Activated T-helper 17 cell treated with anti-CD3 and anti-CD28 coated beads, Interleukin-2, amount 50 U/mL, for 72 hours (primary cell): ENCODE data around the gene TTPAL. TPM values are rescaled to one million over a fixed set of nuclear protein-coding genes. Genes with fewer than 3 reads are reported as not detected.

Experiments used
- ATAC-seq: fragments of 150-1000 bp; cut with Tn5 transposase; replicated peaks from 2 replicates; pipeline ENCODE4 v1.10.0; 2021; ENCODE audit warnings: mild to moderate bottlenecking, moderate library complexity
- H3K27ac Mint-ChIP-seq: one replicate; pipeline ENCODE4 v1.8.0; 2022; ENCODE audit warnings: mixed read lengths
- H3K27me3 Mint-ChIP-seq: one replicate; pipeline ENCODE4 v1.8.0; 2022; ENCODE audit warnings: mixed read lengths
- H3K36me3 Mint-ChIP-seq: one replicate; pipeline ENCODE4 v1.8.0; 2022; ENCODE audit warnings: low read depth, mild to moderate bottlenecking, mixed read lengths
- H3K4me1 Mint-ChIP-seq: one replicate; pipeline ENCODE4 v1.8.0; 2022; ENCODE audit warnings: mixed read lengths
- H3K4me3 Mint-ChIP-seq: one replicate; pipeline ENCODE4 v1.8.0; 2022; ENCODE audit warnings: mild to moderate bottlenecking, mixed read lengths
- H3K9me3 Mint-ChIP-seq: one replicate; pipeline ENCODE4 v1.8.0; 2022; ENCODE audit warnings: mixed read lengths
- total RNA-seq, 2 donors: library from RNA; stranded (reverse); gene quantifications; one replicate each; pipeline ENCODE4 v1.2.3, GENCODE V29; 2022

TTPAL gene
- total RNA-seq, 2 donors from 2014 or later = 15.5 to 23.0 TPM

DNA sequence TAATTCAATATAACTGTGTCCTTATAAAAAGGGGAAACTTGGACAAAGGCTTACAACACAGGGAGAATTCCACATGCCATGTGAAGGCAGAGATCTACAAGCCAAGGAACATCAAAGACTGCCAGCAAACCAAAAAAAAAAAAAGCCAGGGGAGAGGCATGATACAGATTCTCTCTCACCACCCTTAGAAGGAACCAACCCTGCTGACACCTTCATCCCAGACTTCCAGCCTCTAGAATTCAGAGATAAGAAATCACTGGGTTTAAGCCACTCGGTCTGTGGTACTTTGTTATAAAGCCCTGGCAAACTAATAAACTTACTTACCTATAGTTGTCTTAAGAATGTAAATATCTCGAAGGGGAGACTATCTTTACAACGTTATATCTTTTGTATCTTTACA, 41.8 kb downstream of the TTPAL start:
- peak overlapping the region; percentile 55 for H3K27ac Mint-ChIP-seq

DNA sequence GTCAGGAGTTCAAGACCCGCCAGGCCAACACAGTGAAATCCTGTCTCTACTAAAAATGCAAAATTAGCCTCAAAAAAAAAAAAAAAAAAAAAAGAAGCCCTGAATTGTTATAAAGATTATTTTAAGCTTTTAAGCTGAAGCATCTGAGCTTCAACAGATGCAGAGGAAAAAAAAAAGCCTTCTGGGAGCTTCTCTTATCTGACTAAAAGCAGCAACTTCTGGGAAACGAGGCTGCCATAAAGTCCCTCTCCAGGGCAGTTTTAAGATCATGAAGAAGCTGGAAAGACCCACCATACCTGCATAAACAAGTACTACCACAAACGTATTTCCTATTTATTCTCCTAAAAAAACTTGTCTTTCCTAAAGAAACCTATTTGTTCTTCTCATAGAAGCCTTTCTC, 42.6 kb downstream of the TTPAL start:
- H3K27ac Mint-ChIP-seq = peak overlapping the region; percentile 80
- H3K4me1 Mint-ChIP-seq = peaks cover 35% of the 10 kb centered on the region
- no peaks in the 10 kb centered on the region for H3K27me3 Mint-ChIP-seq
- no peak for ATAC-seq
- peaks cover 38% of the 10 kb centered on the region for H3K36me3 Mint-ChIP-seq
- no peaks in the 10 kb centered on the region for H3K9me3 Mint-ChIP-seq
- H3K4me3 Mint-ChIP-seq = peak overlapping the region; percentile 82

More for the DNA sequence above, 41.8 kb downstream of the TTPAL start:
- H3K4me1 Mint-ChIP-seq = peaks cover 34% of the 10 kb centered on the region
- no peaks in the 10 kb centered on the region for H3K27me3 Mint-ChIP-seq
- no peak for ATAC-seq
- H3K9me3 Mint-ChIP-seq = no peaks in the 10 kb centered on the region
- H3K36me3 Mint-ChIP-seq = peaks cover 46% of the 10 kb centered on the region
- H3K4me3 Mint-ChIP-seq = peak overlapping the region; percentile 37

DNA sequence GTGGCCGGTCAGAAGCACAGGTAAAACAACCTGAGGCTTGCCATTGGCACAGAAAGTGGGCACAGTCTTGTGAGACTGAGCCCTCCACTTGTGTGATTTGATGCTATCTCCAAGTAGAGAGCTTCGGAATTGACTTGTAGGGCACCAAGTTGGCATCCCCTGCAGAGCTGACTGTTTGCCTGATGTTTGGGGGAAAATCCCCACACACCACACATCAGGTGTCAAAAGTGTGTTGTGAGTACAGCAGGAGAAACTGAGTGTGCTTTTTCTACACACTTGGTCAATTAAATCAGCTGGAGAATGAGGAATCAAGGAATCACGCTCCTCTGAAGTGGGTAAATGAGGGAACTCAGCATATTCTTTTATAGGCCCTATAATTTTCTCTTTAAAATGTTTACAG, 45.2 kb downstream of the TTPAL start:
- no peaks in the 10 kb centered on the region for H3K9me3 Mint-ChIP-seq
- no peaks in the 10 kb centered on the region for H3K27me3 Mint-ChIP-seq
- peaks cover 22% of the 10 kb centered on the region for H3K36me3 Mint-ChIP-seq
- H3K27ac Mint-ChIP-seq = peak overlapping the region; percentile 80
- ATAC-seq = no peak
- peak overlapping the region; percentile 82 for H3K4me3 Mint-ChIP-seq
- H3K4me1 Mint-ChIP-seq = peaks cover 35% of the 10 kb centered on the region

DNA sequence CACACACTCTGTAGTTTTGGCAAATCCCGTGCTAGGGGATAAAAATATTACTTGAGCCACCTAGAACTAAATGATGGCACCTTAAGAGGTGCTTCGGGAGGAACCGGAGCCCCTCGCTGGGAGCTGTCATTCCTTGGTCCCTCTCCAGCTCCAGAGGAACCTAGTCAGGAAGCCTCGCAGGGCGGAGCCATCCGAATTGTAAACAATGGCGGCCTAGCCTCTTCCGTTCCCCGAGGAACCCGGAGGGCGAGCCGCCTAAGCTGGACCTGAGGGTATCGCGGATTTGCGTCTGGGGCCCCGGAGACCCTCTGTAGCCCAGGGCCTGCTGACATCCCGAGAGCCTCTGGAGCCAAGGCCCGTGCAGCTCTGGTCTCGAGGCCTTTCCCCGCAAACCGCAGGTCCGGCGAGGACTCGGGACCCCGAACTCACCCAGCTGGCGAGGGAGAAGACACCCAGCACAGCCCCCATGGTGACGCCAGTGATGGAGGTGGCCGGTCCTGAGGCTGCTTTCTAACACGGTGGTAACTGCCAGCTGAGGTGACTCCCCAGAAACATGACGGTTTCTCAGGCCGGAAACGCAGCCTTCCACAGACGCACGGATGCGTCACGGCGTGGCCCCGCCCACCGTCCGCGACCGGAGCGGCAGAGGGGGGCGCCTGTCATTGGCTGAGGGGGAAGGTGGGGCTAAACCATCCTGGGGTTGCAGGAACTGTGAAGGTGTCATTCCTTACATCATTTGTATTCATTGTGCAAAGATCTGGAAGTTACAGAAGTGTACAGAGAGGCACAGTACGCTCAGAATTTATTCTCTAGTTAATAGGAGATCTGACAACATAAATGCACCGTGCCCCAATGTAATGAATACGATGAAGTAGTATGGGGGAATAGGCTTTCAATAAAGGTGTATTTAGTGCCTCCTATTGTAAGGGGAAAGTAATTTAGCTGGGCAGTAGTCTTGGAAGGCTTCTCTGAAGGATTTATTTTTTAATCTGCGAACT, 46.1 kb downstream of the TTPAL start, which contains the start of gene SERINC3:
TSS of gene SERINC3 (minus strand) at position 587 of the 998 bp plus-strand sequence. CDS start at position 468, 119 bp downstream.
- H3K36me3 Mint-ChIP-seq = peaks cover 22% of the 10 kb centered on the region
- H3K4me3 Mint-ChIP-seq = peak within 1 kb of the TSS; percentile 82
- H3K27me3 Mint-ChIP-seq = no peaks in the 10 kb centered on the region
- ATAC-seq = peak; percentile 99
- peaks cover 34% of the 10 kb centered on the region for H3K4me1 Mint-ChIP-seq
- no peaks in the 10 kb centered on the region for H3K9me3 Mint-ChIP-seq
- peak within 1 kb of the TSS; percentile 80 for H3K27ac Mint-ChIP-seq

DNA sequence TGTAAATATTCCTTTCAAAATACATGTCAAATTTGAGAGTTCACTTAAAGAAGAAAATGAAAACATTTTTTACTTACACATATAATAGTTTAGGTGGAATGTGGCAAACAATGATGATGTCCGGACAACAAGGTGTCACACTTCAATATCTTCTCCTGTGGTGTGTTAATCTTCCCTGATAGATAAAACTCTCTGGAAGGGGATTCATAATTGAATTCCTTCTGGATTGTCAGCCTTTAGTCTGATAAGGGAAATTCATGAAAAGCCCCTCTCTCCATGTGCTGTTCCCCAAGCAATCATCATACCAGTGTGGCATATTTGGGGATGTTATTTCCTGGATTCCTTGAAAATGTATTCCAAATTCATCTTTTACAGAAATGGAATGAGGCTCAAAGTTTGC, 47.2 kb downstream of the TTPAL start:
- Mint-ChIP-seq H3K9me3 (no peaks in the 10 kb centered on the region), H3K4me3 (peak overlapping the region; percentile 82), H3K27me3 (no peaks in the 10 kb centered on the region), H3K27ac (peak overlapping the region; percentile 80), H3K36me3 (peaks cover 16% of the 10 kb centered on the region), H3K4me1 (peaks cover 23% of the 10 kb centered on the region)
- ATAC-seq = no peak

DNA sequence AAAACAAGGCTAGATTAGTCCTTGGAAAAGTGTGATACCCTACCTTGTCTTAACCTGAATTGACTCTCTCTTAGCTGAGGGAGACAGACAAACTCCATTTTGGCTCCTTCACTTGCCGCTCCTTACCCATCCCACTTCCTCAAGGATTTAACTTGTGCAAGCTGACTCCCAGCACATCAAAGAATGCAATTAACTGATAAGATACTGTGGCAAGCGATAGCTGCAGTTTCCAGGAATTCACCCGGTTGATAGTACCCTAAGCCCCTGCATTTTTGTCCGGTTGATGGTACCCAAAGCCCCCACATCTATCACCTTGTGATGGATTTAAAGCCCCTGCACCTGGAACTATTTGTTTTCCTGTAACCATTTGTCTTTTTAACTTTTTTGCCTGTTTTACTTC, 48.1 kb downstream of the TTPAL start:
- H3K27me3 Mint-ChIP-seq = no peaks in the 10 kb centered on the region
- H3K4me3 Mint-ChIP-seq = no peak overlapping the region
- H3K36me3 Mint-ChIP-seq = peaks cover 13% of the 10 kb centered on the region
- no peak for ATAC-seq
- no peaks in the 10 kb centered on the region for H3K9me3 Mint-ChIP-seq
- peaks cover 20% of the 10 kb centered on the region for H3K4me1 Mint-ChIP-seq
- H3K27ac Mint-ChIP-seq = peak overlapping the region; percentile 80

DNA sequence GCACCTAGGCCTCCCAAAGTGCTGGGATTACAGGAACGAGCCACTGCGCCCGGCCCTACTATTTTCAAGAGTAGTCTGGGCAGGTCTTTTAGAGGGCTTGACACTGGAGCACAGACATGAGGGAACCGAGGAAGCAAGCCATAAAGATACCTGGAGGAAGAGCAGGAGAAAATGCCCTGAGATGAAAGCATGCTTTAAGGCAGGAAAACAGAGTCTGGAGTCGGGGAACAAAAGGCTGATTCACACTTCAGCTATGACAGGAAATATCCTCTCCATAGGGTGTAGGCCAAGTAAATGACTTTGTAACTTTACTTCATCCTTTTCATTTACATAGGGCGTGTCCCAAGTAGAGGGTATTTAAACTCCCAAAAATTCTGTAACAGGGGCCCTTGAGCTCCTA, 50.5 kb downstream of the TTPAL start:
- Mint-ChIP-seq H3K4me1 (peaks cover 10% of the 10 kb centered on the region), H3K27ac (no peak overlapping the region), H3K4me3 (no peak overlapping the region), H3K27me3 (no peaks in the 10 kb centered on the region), H3K9me3 (no peaks in the 10 kb centered on the region), H3K36me3 (no peaks in the 10 kb centered on the region)
- ATAC-seq = no peak

DNA sequence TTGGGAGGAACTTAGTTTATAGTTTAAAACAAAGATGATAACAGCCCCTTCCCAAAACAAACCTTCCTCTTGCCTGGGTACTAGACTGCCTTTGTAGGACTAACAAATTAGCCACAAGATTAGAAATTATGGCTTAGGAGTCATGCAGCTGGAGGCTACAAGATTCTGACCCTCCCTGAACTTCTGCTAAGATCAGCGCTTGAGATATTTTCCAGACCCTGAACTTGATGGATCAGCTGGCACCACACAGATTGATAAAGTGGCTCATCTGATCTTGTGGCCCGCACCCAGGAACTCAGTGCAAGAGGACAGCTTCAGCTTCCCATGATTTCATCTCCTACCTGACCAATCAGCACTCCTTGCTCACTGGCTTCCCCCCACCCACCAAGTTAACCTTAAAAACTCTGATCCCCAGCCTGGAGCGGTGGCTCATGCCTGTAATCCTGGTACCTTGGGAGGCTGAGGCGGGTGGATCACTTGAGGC, 52.1 kb downstream of the TTPAL start:
- no peak overlapping the region for H3K27ac Mint-ChIP-seq
- peaks cover 3% of the 10 kb centered on the region for H3K4me1 Mint-ChIP-seq
- H3K27me3 Mint-ChIP-seq = no peaks in the 10 kb centered on the region
- H3K9me3 Mint-ChIP-seq = no peaks in the 10 kb centered on the region
- no peaks in the 10 kb centered on the region for H3K36me3 Mint-ChIP-seq
- no peak overlapping the region for H3K4me3 Mint-ChIP-seq
- no peak for ATAC-seq

DNA sequence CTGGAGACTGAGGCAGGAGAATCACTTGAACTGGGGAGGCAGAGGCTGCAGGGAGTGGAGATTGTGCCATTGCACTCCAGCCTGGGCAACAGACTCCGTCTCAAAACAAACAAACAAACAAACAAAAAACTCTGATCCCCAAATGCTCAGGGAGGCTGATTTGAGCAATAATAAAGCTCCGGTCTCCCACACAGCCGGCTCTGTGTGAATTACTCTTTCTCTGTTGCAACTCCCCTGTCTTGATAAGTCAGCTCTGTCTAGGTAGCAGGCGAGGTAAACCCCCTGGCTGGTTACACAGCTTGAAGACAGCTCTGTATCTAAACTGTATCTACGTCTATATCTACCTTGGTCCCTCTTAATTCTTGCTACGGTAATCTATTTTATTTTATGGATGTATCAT, 52.6 kb downstream of the TTPAL start:
- Mint-ChIP-seq H3K4me3 (no peak overlapping the region), H3K36me3 (no peaks in the 10 kb centered on the region)

DNA sequence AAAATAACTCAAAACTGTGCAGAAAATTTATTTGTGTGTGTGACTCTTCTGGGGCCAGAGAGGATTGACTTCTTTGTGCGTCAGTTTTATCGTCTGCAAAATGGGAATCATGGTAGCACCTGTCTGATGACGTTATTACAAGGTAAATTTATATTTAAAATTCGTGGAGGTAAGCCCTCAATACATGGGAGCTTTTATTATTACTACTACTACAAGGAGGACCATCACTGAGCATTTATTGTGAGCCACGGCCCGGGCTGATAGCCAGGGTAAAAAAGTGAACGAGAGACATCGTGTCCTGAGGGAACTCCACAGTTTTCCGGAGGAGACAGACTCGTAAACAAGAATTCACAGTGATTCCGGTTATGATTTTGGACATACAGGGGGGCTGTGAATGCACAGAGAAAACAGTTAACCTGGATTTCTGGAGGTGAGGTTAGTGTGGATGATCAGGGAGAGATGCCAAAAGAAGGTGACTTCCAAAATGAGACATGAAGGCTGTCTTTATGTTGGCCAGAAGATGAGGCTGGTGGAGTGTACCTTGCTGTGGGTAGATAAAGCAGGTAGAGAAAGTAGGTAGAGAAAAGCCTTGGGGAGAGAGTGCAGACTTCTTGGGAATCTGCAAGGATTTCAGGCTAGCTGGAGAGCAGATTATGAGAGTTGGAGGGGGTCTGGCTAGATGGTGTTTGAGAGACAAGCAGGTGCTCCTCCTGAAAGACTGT, 56.7 kb downstream of the TTPAL start:
- Mint-ChIP-seq H3K36me3 (no peaks in the 10 kb centered on the region), H3K9me3 (no peaks in the 10 kb centered on the region), H3K4me1 (no peaks in the 10 kb centered on the region), H3K27ac (no peak overlapping the region), H3K27me3 (no peaks in the 10 kb centered on the region), H3K4me3 (no peak overlapping the region)
- ATAC-seq = peak; percentile 9

More for the DNA sequence above, 52.6 kb downstream of the TTPAL start:
- no peak for ATAC-seq
- H3K27ac Mint-ChIP-seq = no peak overlapping the region
- H3K9me3 Mint-ChIP-seq = no peaks in the 10 kb centered on the region
- H3K27me3 Mint-ChIP-seq = no peaks in the 10 kb centered on the region
- no peaks in the 10 kb centered on the region for H3K4me1 Mint-ChIP-seq

DNA sequence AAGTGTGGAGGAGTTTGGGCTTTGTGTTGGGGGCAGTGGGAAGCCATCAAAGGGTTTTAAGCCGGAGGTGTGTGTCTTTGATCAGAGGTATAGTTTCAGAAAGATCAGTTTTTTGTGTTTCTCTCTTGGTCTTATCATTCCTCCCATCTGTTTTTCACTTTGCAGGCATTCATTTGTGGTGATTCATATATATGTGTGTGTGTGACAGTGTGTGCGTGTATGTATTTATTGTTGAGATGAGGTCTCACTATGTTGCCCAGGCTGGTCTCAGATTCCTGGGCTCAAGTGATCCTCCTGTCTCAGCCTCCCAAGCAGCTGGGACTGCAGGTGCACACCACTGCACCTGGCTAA, 57.3 kb downstream of the TTPAL start:
- no peaks in the 10 kb centered on the region for H3K27me3 Mint-ChIP-seq
- no peak overlapping the region for H3K4me3 Mint-ChIP-seq
- no peaks in the 10 kb centered on the region for H3K4me1 Mint-ChIP-seq
- no peaks in the 10 kb centered on the region for H3K9me3 Mint-ChIP-seq
- no peaks in the 10 kb centered on the region for H3K36me3 Mint-ChIP-seq
- ATAC-seq = peak; percentile 69
- no peak overlapping the region for H3K27ac Mint-ChIP-seq

DNA sequence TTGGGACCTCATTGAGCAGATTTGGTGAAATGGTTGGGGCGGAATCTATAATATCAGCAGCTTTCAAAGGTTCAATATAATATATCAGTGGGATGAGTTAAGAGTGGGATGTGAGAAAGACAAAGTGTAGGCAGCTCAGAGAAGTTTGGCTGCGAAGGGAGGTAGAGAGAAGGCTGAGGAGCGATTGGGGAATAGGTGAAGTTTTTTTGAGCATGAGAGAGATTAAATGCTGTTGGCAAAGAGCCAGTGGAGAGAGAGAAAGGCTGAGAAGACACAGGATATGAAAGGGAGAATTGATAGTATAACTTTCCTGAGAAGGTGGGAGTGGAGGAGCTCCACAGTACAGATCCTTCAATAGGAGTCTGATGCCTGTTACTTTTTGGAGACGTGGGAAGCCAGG, 58.3 kb downstream of the TTPAL start:
- H3K9me3 Mint-ChIP-seq = no peaks in the 10 kb centered on the region

DNA sequence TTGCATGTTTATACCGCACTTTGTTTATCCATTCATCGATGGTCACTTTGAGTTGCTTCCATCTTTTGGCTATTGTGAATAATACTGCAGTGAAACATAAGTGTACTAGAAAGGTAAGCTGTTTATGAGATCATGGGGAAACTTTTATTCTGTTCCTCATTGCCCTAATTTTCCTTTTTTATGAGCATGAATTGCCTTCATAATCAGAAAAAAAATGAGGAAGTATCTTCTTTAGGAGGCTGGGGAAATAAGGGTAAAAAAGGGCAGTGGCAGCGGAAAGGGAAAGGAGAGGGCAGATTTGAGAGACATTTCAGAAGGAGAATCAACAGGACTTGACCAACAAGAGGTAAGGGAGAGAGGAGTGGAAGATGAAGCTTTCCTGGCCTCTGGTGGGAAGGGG, 60.5 kb downstream of the TTPAL start:
- H3K27me3 Mint-ChIP-seq = no peaks in the 10 kb centered on the region
- H3K27ac Mint-ChIP-seq = no peak overlapping the region
- no peaks in the 10 kb centered on the region for H3K4me1 Mint-ChIP-seq
- H3K4me3 Mint-ChIP-seq = no peak overlapping the region
- no peaks in the 10 kb centered on the region for H3K9me3 Mint-ChIP-seq
- no peak for ATAC-seq
- no peaks in the 10 kb centered on the region for H3K36me3 Mint-ChIP-seq

More for the DNA sequence above, 58.3 kb downstream of the TTPAL start:
- ATAC-seq = no peak
- Mint-ChIP-seq H3K36me3 (no peaks in the 10 kb centered on the region), H3K27ac (no peak overlapping the region), H3K27me3 (no peaks in the 10 kb centered on the region), H3K4me3 (no peak overlapping the region), H3K4me1 (no peaks in the 10 kb centered on the region)

DNA sequence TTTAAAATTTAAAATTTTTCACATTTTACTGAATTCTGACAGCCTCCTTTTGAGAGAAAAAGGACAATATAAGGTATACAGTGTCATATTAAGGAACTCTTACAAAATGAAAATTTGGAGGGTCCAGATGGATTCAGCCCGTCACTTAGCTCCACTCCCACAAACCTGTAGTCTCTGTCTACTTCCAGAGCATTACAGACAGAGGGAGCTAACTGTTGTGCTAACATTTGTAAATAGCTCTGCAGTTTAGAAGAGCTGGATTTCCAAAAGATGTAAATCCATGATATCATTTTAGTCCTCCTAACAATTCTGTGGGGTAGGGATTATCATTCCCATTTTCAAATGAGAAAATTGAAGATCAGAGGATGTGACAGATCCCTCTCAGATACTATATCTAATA, 62.3 kb downstream of the TTPAL start:
- no peaks in the 10 kb centered on the region for H3K9me3 Mint-ChIP-seq
- no peak overlapping the region for H3K4me3 Mint-ChIP-seq
- no peaks in the 10 kb centered on the region for H3K4me1 Mint-ChIP-seq
- no peaks in the 10 kb centered on the region for H3K36me3 Mint-ChIP-seq
- no peak overlapping the region for H3K27ac Mint-ChIP-seq
- no peaks in the 10 kb centered on the region for H3K27me3 Mint-ChIP-seq
- no peak for ATAC-seq
